Erythroblast (primary cell): ENCODE data around the gene STK36.

ENCODE experiments used
- GATA1 ChIP-seq: IDR thresholded peaks from 2 replicates; pipeline ENCODE4 v1.6.1; 2011; ENCODE audit warnings: low read depth, mild to moderate bottlenecking, control low read depth, low read length, moderate library complexity
- POLR2A ChIP-seq: IDR thresholded peaks from 2 replicates; pipeline ENCODE4 v1.6.1; 2011; ENCODE audit warnings: mild to moderate bottlenecking, low read length

- TF ChIP-seq GATA1 (no peak), POLR2A (no peak)
Observed at GRCh38 chr2:218648088-218648786, 23.6 kb upstream of the STK36 start.
